ENCODE results near the gene TPO. TPM values are rescaled to one million over a fixed set of nuclear protein-coding genes. Genes with fewer than 3 reads are reported as not detected.

TPO gene
- total RNA-seq, 1 experiment from 2014 or later = not detected

GRCh38 chr2:1528273-1529064, 115.2 kb downstream of the TPO start:
- DNase-seq (ENCODE audit: low read depth, low spot score) = no peak
- in situ Hi-C loops (cut with HindIII; ENCODE audit: low pct_unique_long_range_greater_than_20kb, low sequenced_read_pairs) = no loop called here
- no peak for ATAC-seq
- no peak overlapping the region for H3K4me3 ChIP-seq (ENCODE audit: low read depth in 2 of 2, low read length in 2 of 2)
- ChIA-PET POLR2A (no interaction called here), CTCF (no interaction called here)
- H3K27ac ChIP-seq (ENCODE audit: low read length) = no peak overlapping the region
- no peaks in the 10 kb centered on the region for H3K4me1 ChIP-seq (ENCODE audit: control insufficient read depth, insufficient read depth, low read length)
- H3K9me3 ChIP-seq (ENCODE audit: control insufficient read depth, insufficient read depth, low read depth, low read length) = no peaks in the 10 kb centered on the region
- no TSS peak for BruUV-seq (replicated peaks)
- H3K36me3 ChIP-seq (ENCODE audit: control insufficient read depth, insufficient read depth, low read length) = no peaks in the 10 kb centered on the region
- intact Hi-C loops (cut with micrococcal nuclease; ENCODE audit: unreplicated experiment) = no loop called here
- no peaks in the 10 kb centered on the region for H3K27me3 ChIP-seq (ENCODE audit: control insufficient read depth, insufficient read depth, low read length)
- TF ChIP-seq CTCF (IDR thresholded peaks at IDR 0.05) (no peak), SIN3A (IDR thresholded peaks at IDR 0.05; ENCODE audit: borderline replicate concordance, insufficient read depth, low read depth, low read length) (no peak), TCF7L2 (IDR thresholded peaks at IDR 0.05; ENCODE audit: low read depth, low read length) (no peak), POLR2AphosphoS5 (IDR thresholded peaks at IDR 0.05; ENCODE audit: low read depth, low read length) (no peak), REST (IDR thresholded peaks at IDR 0.05; ENCODE audit: insufficient read depth in 1 of 2, low read depth in 2 of 2, low read length in 1 of 2) (no peak)

- BruUV-seq (replicated peaks) = no TSS peak
- POLR2A ChIA-PET = no interaction called here
- Histone ChIP-seq H3K9me3 (ENCODE audit: control insufficient read depth, insufficient read depth, low read depth, low read length) (no peaks in the 10 kb centered on the region), H3K36me3 (ENCODE audit: control insufficient read depth, insufficient read depth, low read length) (no peaks in the 10 kb centered on the region), H3K27ac (ENCODE audit: low read length) (no peak overlapping the region), H3K4me1 (ENCODE audit: control insufficient read depth, insufficient read depth, low read length) (no peaks in the 10 kb centered on the region), H3K27me3 (ENCODE audit: control insufficient read depth, insufficient read depth, low read length) (no peaks in the 10 kb centered on the region), H3K4me3 (ENCODE audit: low read depth in 2 of 2, low read length in 2 of 2) (no peak overlapping the region)
- ATAC-seq = peak; percentile 90
- DNase-seq (ENCODE audit: low read depth, low spot score) = no peak
- in situ Hi-C loops (cut with HindIII; ENCODE audit: low pct_unique_long_range_greater_than_20kb, low sequenced_read_pairs) = no loop called here
- intact Hi-C loops (cut with micrococcal nuclease; ENCODE audit: unreplicated experiment) = no loop called here
- CTCF ChIA-PET = no interaction called here
- TF ChIP-seq TCF7L2 (IDR thresholded peaks at IDR 0.05; ENCODE audit: low read depth, low read length) = no peak
- no peak for TF ChIP-seq SIN3A (IDR thresholded peaks at IDR 0.05; ENCODE audit: borderline replicate concordance, insufficient read depth, low read depth, low read length)
- peak; percentile 73 for TF ChIP-seq CTCF (IDR thresholded peaks at IDR 0.05)
- TF ChIP-seq REST (IDR thresholded peaks at IDR 0.05; ENCODE audit: insufficient read depth in 1 of 2, low read depth in 2 of 2, low read length in 1 of 2) = no peak
These were observed 125.4 kb downstream of the TPO start for GRCh38 chr2:1538663-1539062.

Measured in Panc1 (cell line).